ENCODE data around the gene GMPS. TPM values are rescaled to one million over a fixed set of nuclear protein-coding genes. Genes with fewer than 3 reads are reported as not detected.

GMPS gene
- total and polyA plus RNA-seq, 2 of the 8 experiments (the other 6 are each of a cell fraction or from before 2014, with no cell fraction given): 57.7 to 175 TPM

DNA sequence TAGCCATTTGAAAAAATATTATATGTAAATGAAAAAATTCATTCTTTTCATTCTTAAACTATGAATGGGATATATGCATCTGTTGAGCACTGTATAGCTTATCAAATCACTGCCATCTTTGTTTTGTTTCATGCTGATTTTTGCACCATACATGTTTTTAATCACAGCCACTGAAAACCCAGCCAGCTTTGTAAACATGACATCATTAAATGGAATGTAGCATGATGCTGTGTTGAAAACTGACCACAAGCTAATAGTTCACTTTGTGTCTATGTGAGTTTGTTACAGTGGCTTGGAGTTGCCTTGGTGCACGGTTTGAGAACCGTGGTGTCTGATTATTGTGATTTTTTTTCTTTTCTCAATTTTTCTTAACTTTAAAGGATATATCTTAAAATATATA, 75.7 kb downstream of the GMPS start:
- FAIRE-seq (no peak), DNase-seq (ENCODE audit: low read depth in 1 of 2, low spot score in 2 of 2) (no peak)
- Histone ChIP-seq H4K20me1 (replicated peaks in 1 of 2; ENCODE audit: control insufficient read depth in 1 of 2, insufficient read depth in 2 of 2, low read length in 2 of 2) (no peaks in the 10 kb centered on the region), H3K79me2 (ENCODE audit: control insufficient read depth in 1 of 2, insufficient read depth in 2 of 2, low read length in 2 of 2) (no peaks in the 10 kb centered on the region), H3K27ac (ENCODE audit: low read depth, low read length) (no peak overlapping the region), H3K4me2 (ENCODE audit: insufficient read depth in 1 of 2, low read depth in 2 of 2, low read length in 2 of 2) (no peak overlapping the region), H3K36me3 (ENCODE audit: control insufficient read depth in 2 of 4, insufficient read depth in 4 of 4, low read length in 3 of 4) (no peaks in the 10 kb centered on the region), H2AFZ (ENCODE audit: low read length) (no peak overlapping the region), H2BK5ac (ENCODE audit: low read depth, low read length) (no peak overlapping the region), H3K9ac (replicated peaks in 1 of 4; ENCODE audit: extremely low read depth in 1 of 4, low read depth in 3 of 4, low read length in 3 of 4) (no peak overlapping the region), H3K18ac (ENCODE audit: extremely low read depth, low read length) (no peak overlapping the region), H4K91ac (replicated peaks; ENCODE audit: insufficient read length, low read length) (no peak overlapping the region), H4K8ac (ENCODE audit: extremely low read depth, insufficient read depth, low read length) (no peak overlapping the region), H4K5ac (ENCODE audit: insufficient read length, low read depth, low read length) (no peak overlapping the region), H3K79me1 (ENCODE audit: low read depth, low read length) (no peaks in the 10 kb centered on the region), H3K23me2 (ENCODE audit: low read depth, low read length) (no peaks in the 10 kb centered on the region), H3K14ac (ENCODE audit: insufficient read length) (no peak overlapping the region), H2BK12ac (ENCODE audit: low read depth, low read length) (no peak overlapping the region), H2BK20ac (ENCODE audit: low read length) (no peak overlapping the region), H3K56ac (replicated peaks; ENCODE audit: insufficient read length, low read depth, low read length) (no peak overlapping the region), H3K4ac (replicated peaks; ENCODE audit: insufficient read length, low read depth, low read length) (no peak overlapping the region), H3K23ac (ENCODE audit: insufficient read length) (no peak overlapping the region), H3K4me1 (replicated peaks in 1 of 4; ENCODE audit: control insufficient read depth in 3 of 4, insufficient read depth in 4 of 4, low read length in 3 of 4) (peaks cover 0 to 9% (median 7%) of the 10 kb centered on the region in 4 experiments; a peak in 5 of 7 replicates), H2AK5ac (ENCODE audit: low read depth, low read length) (no peak overlapping the region), H3K9me3 (ENCODE audit: insufficient read depth in 2 of 2, low read depth in 1 of 2, low read length in 1 of 2) (no peaks in the 10 kb centered on the region), H3K4me3 (ENCODE audit: extremely low read depth in 1 of 4, insufficient read depth in 2 of 4, low read depth in 3 of 4, low read length in 4 of 4) (no peak overlapping the region), H2BK15ac (ENCODE audit: low read length) (no peak overlapping the region), H3K27me3 (replicated peaks in 1 of 4; ENCODE audit: control insufficient read depth in 3 of 4, extremely low read depth in 1 of 4, insufficient read depth in 3 of 4, low read length in 3 of 4) (no peaks in the 10 kb centered on the region), H2BK120ac (replicated peaks; ENCODE audit: low read depth, low read length) (no peak overlapping the region)
- 82% methylated on average over 2 of the region's 2 CpGs; no CpG with 5 or more reads in 1 of the 2 experiments for WGBS, 2 experiments (ENCODE audit: extremely low coverage in 1 of 2, insufficient coverage in 1 of 2, insufficient read length in 1 of 2, insufficient replicate concordance in 2 of 2, low coverage in 1 of 2, low lambda C conversion rate in 2 of 2, missing lambda C conversion rate in 1 of 2)
- ChIA-PET CTCF (ENCODE audit: partially characterized antibody) (interaction anchor here (0.9 kb wide), 1 partner anchor 11 kb away, joined by 3 read pairs; no protein-coding TSS in a partner anchor), POLR2A (ENCODE audit: partially characterized antibody) (no interaction called here)
- TF ChIP-seq EGR1 (IDR thresholded peaks at IDR 0.05; ENCODE audit: borderline replicate concordance, low read depth, low read length) (no peak), TCF12 (IDR thresholded peaks at IDR 0.05; ENCODE audit: low read depth, low read length) (no peak), SP1 (IDR thresholded peaks at IDR 0.05; ENCODE audit: low read depth, low read length) (no peak), ZNF274 (IDR thresholded peaks at IDR 0.05; ENCODE audit: borderline replicate concordance, extremely low read depth, low read length) (no peak), HDAC2 (IDR thresholded peaks at IDR 0.05; ENCODE audit: borderline replicate concordance in 1 of 2, low read depth in 2 of 2, low read length in 2 of 2) (no peak), KDM4A (IDR thresholded peaks at IDR 0.05; ENCODE audit: low read depth, low read length, severe bottlenecking) (no peak)

Measured in H1 (cell line).